A549 (cell line): Measurements from ENCODE around the gene PACSIN1. TPM values are rescaled to one million over a fixed set of nuclear protein-coding genes. Genes with fewer than 3 reads are reported as not detected.

ENCODE experiments used
- ATAC-seq, 2 experiments: fragments of 200-7000 bp in 1 of 2; fragments of >200 bp in 1 of 2; cut with Nextera tagmentation in 1 of 2; cut with Tn5 transposase in 1 of 2; 3 replicates each; pipeline versions ENCODE4 v1.8.0 to v1.9.1; 2018 to 2020; ENCODE audit warnings: mild to moderate bottlenecking in 1 of 2, moderate library complexity in 1 of 2
- CTCF ChIA-PET: fragments of 300-600 bp; sonication (Branson Sonifier 250); formaldehyde crosslinking; extraction: SDS; loops from one replicate; lab custom pipeline; 2021; ENCODE audit warnings: antibody characterized with exemption, inconsistent platforms; lab: Yijun Ruan, JAX
- POLR2A ChIA-PET: fragments of 350-600 bp; formaldehyde crosslinking; extraction: SDS; loops from one replicate; lab custom pipeline; 2021; ENCODE audit warnings: antibody characterized with exemption, inconsistent platforms; lab: Yijun Ruan, JAX
- DNase-seq, 2 experiments: peaks; one replicate each; pipeline versions ENCODE4 v3.0.0 to v3.0.0-alpha.2; 2011 to 2016; ENCODE audit warnings: low read depth in 1 of 2, low spot score in 1 of 2
- FAIRE-seq: peaks from 2 replicates; lab custom pipeline; 2011; peaks lifted over from hg19 to GRCh38; lab: Jason Lieb, UNC
- H3K27ac ChIP-seq, 2 experiments: fragments of >200 bp; sonication (Bioruptor Twin); formaldehyde crosslinking; 3 replicates each; pipeline ENCODE4 v1.5.1; 2016 to 2017
- H3K4me1 ChIP-seq: fragments of >200 bp; sonication (Bioruptor Twin); formaldehyde crosslinking; 3 replicates; pipeline ENCODE4 v1.6.1; 2016
- H3K4me2 ChIP-seq: fragments of >200 bp; sonication (Bioruptor Twin); formaldehyde crosslinking; 3 replicates; pipeline ENCODE4 v1.6.1; 2016
- H3K4me3 ChIP-seq: fragments of >200 bp; sonication (Bioruptor Twin); formaldehyde crosslinking; 3 replicates; pipeline ENCODE4 v1.5.1; 2016
- H3K9me3 ChIP-seq: fragments of >200 bp; sonication (Bioruptor Twin); formaldehyde crosslinking; 3 replicates; pipeline ENCODE4 v1.6.1; 2016
- BHLHE40 ChIP-seq: IDR thresholded peaks from 2 replicates; pipeline ENCODE4 v1.6.1; 2012; ENCODE audit warnings: low read depth, low read length, inconsistent platforms
- CBX2 ChIP-seq: fragments of 200-600 bp; sonication (generic); IDR thresholded peaks from 2 replicates; pipeline ENCODE4 v1.6.1; 2016; ENCODE audit warnings: low read depth, mild to moderate bottlenecking, borderline replicate concordance
- CHD4 ChIP-seq: fragments of 200-600 bp; sonication (generic); IDR thresholded peaks from 2 replicates; pipeline ENCODE4 v1.6.1; 2016; ENCODE audit warnings: antibody characterized with exemption, mild to moderate bottlenecking, borderline replicate concordance
- CTCF ChIP-seq: fragments of >200 bp; sonication (Bioruptor Twin); formaldehyde crosslinking; IDR thresholded peaks from 3 replicates; pipeline ENCODE4 v1.5.1; 2016
- E2F6 ChIP-seq: IDR thresholded peaks from 2 replicates; pipeline ENCODE4 v1.6.1; 2012; ENCODE audit warnings: low read depth, borderline replicate concordance
- EHF ChIP-seq: fragments of 250-450 bp; sonication (Bioruptor Pico); IDR thresholded peaks from 2 replicates; pipeline ENCODE4 v1.5.0; 2020; ENCODE audit warnings: mild to moderate bottlenecking
- EHMT2 ChIP-seq: fragments of 200-600 bp; sonication (generic); IDR thresholded peaks from 2 replicates; pipeline ENCODE4 v1.6.1; 2016; ENCODE audit warnings: antibody characterized with exemption, low read depth, mild to moderate bottlenecking, moderate library complexity
- GATA3 ChIP-seq: IDR thresholded peaks from 2 replicates; pipeline ENCODE4 v1.6.1; 2012; ENCODE audit warnings: borderline replicate concordance
- JUN ChIP-seq, 2 experiments: fragments of >200 bp; sonication (Bioruptor Twin); formaldehyde crosslinking; IDR thresholded peaks; 2 replicates in 1 of 2; 3 replicates in 1 of 2; pipeline ENCODE4 v1.6.1; 2016 to 2017
- KDM5A ChIP-seq: fragments of 200-600 bp; sonication (generic); IDR thresholded peaks from 2 replicates; pipeline ENCODE4 v1.6.1; 2016; ENCODE audit warnings: antibody characterized with exemption, mild to moderate bottlenecking
- MAZ ChIP-seq: fragments of 150-350 bp; IDR thresholded peaks from 2 replicates; pipeline ENCODE4 v1.6.1; 2014; ENCODE audit warnings: antibody characterized with exemption, low read depth, low read length, borderline replicate concordance
- MYC ChIP-seq: IDR thresholded peaks from 2 replicates; pipeline ENCODE4 v1.6.1; 2012; ENCODE audit warnings: mild to moderate bottlenecking, inconsistent platforms, low read length, improper control_type of control experiment, borderline replicate concordance
- NPAS2 ChIP-seq: fragments of 250-450 bp; sonication (Bioruptor Pico); IDR thresholded peaks from 2 replicates; pipeline ENCODE4 v1.8.0; 2022; ENCODE audit warnings: mild to moderate bottlenecking, moderate library complexity, borderline replicate concordance
- POLR2AphosphoS2 ChIP-seq: conservative IDR thresholded peaks from 2 replicates; pipeline ENCODE4 v1.6.1; 2012; ENCODE audit warnings: low read length, improper control_type of control experiment, inconsistent platforms
- RARB ChIP-seq: fragments of 250-450 bp; sonication (Bioruptor Pico); IDR thresholded peaks from 2 replicates; pipeline ENCODE4 v1.8.0; 2021; ENCODE audit warnings: mild to moderate bottlenecking, moderate library complexity
- SMC3 ChIP-seq: fragments of >200 bp; sonication (Bioruptor Twin); formaldehyde crosslinking; IDR thresholded peaks from 3 replicates; pipeline ENCODE4 v1.6.1; 2018; ENCODE audit warnings: inconsistent platforms
- TFCP2L1 ChIP-seq: fragments of 250-450 bp; sonication (Bioruptor Pico); IDR thresholded peaks from 2 replicates; pipeline ENCODE4 v1.5.0; 2021; ENCODE audit warnings: mild to moderate bottlenecking
- USF2 ChIP-seq: fragments of 450-650 bp; IDR thresholded peaks from 2 replicates; pipeline ENCODE4 v1.6.1; 2014; ENCODE audit warnings: antibody characterized with exemption
- ZC3H11A ChIP-seq: fragments of 450-650 bp; IDR thresholded peaks from 2 replicates; pipeline ENCODE4 v1.6.1; 2014; ENCODE audit warnings: antibody characterized with exemption, mild to moderate bottlenecking
- ZSCAN20 ChIP-seq: fragments of 250-450 bp; sonication (Bioruptor Pico); IDR thresholded peaks from 2 replicates; pipeline ENCODE4 v1.8.0; 2022; ENCODE audit warnings: mild to moderate bottlenecking, moderate library complexity
- WGBS: methylation state at CpG from one replicate; pipeline ENCODE4 v1.1.6; 2017; ENCODE audit errors: missing lambda C conversion rate; 5-methylcytosine and 5-hydroxymethylcytosine counted together
- polyA plus RNA-seq, 4 experiments: library from polyadenylated mRNA; depleted of rRNA in 3 of 4; stranded (reverse); fragments of >200 nt; fragmentation: RNase III in 1 of 4; extraction: RNeasy Plus Mini Kit Qiagen cat#74134 plus additional on column Dnase treatment in 1 of 4; gene quantifications; 2 replicates in 3 of 4; 3 replicates in 1 of 4; pipeline ENCODE4 v1.2.3, GENCODE V29; 2011 to 2017
- TF ChIP-seq, protein P1 (sequence below): IDR thresholded peaks from 2 replicates; pipeline ENCODE4 v1.6.1; 2012
- TF ChIP-seq, protein P2 (sequence below): IDR thresholded peaks from 2 replicates; pipeline ENCODE4 v1.6.1; 2012
- TF ChIP-seq, protein P3 (sequence below): fragments of >200 bp; sonication (Bioruptor Twin); formaldehyde crosslinking; IDR thresholded peaks from 2 replicates; pipeline ENCODE4 v1.6.1; 2016
- TF ChIP-seq, protein P4 (sequence below): fragments of 250-450 bp; sonication (Bioruptor Pico); IDR thresholded peaks from 2 replicates; pipeline ENCODE4 v1.5.0; 2020; ENCODE audit warnings: low read depth, mild to moderate bottlenecking, moderate library complexity
- TF ChIP-seq, protein P5 (sequence below): fragments of 150-350 bp; IDR thresholded peaks from 2 replicates; pipeline ENCODE4 v1.6.1; 2014; ENCODE audit warnings: low read depth, mild to moderate bottlenecking, low read length

Gene PACSIN1
- polyA plus RNA-seq, 2 of the 4 experiments (the other 2 are of a cell fraction) = 0.14 to 0.30 TPM

GRCh38 chr6:34524499-34524898 lies 58.6 kb downstream of the PACSIN1 start:
- Histone ChIP-seq H3K4me2 (no peak overlapping the region), H3K4me1 (peaks cover 14% of the 10 kb centered on the region), H3K27ac (no peak overlapping the region), H3K9me3 (no peaks in the 10 kb centered on the region), H3K4me3 (no peak overlapping the region)
- DNase-seq (no peak), ATAC-seq (no peak), FAIRE-seq (no peak)
- TF ChIP-seq, protein P1, sequence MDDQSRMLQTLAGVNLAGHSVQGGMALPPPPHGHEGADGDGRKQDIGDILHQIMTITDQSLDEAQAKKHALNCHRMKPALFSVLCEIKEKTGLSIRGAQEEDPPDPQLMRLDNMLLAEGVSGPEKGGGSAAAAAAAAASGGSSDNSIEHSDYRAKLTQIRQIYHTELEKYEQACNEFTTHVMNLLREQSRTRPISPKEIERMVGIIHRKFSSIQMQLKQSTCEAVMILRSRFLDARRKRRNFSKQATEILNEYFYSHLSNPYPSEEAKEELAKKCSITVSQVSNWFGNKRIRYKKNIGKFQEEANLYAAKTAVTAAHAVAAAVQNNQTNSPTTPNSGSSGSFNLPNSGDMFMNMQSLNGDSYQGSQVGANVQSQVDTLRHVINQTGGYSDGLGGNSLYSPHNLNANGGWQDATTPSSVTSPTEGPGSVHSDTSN = no peak
- TF ChIP-seq, protein P2, sequence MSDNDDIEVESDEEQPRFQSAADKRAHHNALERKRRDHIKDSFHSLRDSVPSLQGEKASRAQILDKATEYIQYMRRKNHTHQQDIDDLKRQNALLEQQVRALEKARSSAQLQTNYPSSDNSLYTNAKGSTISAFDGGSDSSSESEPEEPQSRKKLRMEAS = no peak
- no peak for TF ChIP-seq NPAS2 (CRISPR knock-in tag)
- no peak for TF ChIP-seq USF2
- no peak for TF ChIP-seq CBX2
- TF ChIP-seq KDM5A = no peak
- TF ChIP-seq BHLHE40 = no peak
- no peak for TF ChIP-seq EHF
- no peak for TF ChIP-seq E2F6
- TF ChIP-seq ZC3H11A = no peak
- no peak for TF ChIP-seq MYC
- TF ChIP-seq MAZ = no peak
- no peak for TF ChIP-seq CHD4
- no peak for TF ChIP-seq JUN (IDR thresholded peaks at IDR 0.05)
- POLR2A ChIA-PET = no interaction called here
- 60% methylated on average over 5 of the region's 5 CpGs for WGBS
- CTCF ChIA-PET = interaction anchor here (0.6 to 4.1 kb wide), 3 partner anchors 85 to 887 kb away, joined by 3 to 33 read pairs (median 3); no protein-coding TSS in a partner anchor

- TF ChIP-seq ZSCAN20 (CRISPR knock-in tag) (no peak), SMC3 (no peak), MYC (no peak), TFCP2L1 (CRISPR knock-in tag) (no peak), EHMT2 (no peak), CHD4 (no peak)
- TF ChIP-seq, protein P3, sequence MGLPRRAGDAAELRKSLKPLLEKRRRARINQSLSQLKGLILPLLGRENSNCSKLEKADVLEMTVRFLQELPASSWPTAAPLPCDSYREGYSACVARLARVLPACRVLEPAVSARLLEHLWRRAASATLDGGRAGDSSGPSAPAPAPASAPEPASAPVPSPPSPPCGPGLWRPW = no peak
- Histone ChIP-seq H3K4me2 (no peak overlapping the region), H3K9me3 (no peaks in the 10 kb centered on the region), H3K4me1 (peaks cover 19% of the 10 kb centered on the region), H3K27ac (no peak overlapping the region), H3K4me3 (no peak overlapping the region)
- ATAC-seq (no peak), FAIRE-seq (no peak), DNase-seq (no peak)
- POLR2A ChIA-PET = no interaction called here
- CTCF ChIA-PET = interaction anchor here (4.1 kb wide), 1 partner anchor 85 kb away, joined by 33 read pairs; no protein-coding TSS in a partner anchor
- WGBS = 73% methylated on average over 5 of the region's 5 CpGs
Measured at GRCh38 chr6:34524971-34525370, 59.1 kb downstream of the PACSIN1 start.

DNA sequence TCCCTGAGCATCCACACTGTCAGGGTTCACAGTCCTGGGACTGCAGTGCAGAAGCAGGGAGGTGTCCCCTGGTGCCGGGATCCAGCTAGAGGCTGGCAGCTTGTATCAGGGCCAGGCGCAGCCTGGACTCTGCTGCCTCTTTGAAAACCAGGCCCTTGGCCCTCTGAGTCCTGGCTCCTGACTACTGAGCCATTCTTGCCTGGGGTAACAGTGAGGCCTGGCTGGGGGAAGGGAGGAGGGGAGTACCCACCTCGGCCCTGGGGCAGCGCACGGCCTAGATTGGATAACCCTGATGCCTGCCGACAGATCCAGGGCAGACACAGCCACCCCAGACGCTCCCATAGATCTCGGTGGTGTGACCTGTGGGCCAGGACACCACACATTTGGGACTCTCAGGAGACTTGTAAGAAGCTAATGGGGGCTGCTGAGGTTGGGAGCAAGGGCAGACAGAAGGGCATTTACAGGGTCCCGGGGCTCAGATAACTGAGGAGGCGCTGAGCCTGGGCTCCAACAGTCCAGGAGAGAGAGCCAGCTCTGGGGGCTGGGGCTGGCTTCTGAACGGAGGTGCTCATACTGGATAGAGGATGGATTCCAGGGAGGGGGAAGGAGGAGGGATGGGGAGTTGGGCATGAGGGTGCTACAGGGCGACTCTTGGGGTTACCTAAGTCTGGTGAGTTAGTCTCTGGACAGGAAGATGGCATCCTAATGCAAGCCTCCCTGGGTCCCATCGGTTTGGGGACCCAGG lies 59.7 kb downstream of the PACSIN1 start:
- DNase-seq (no peak), ATAC-seq (no peak), FAIRE-seq (no peak)
- Histone ChIP-seq H3K27ac (peak overlapping the region in 1 of 2 experiments; percentile 29; a peak in 1 of 6 replicates), H3K4me3 (no peak overlapping the region), H3K9me3 (no peaks in the 10 kb centered on the region), H3K4me1 (peaks cover 23% of the 10 kb centered on the region), H3K4me2 (no peak overlapping the region)
- ChIA-PET POLR2A (no interaction called here), CTCF (interaction anchor here (1.1 to 4.1 kb wide), 6 partner anchors 44 to 362 kb away, joined by 3 to 33 read pairs (median 6); no protein-coding TSS in a partner anchor)
- 86% methylated on average over 2 of the region's 13 CpGs for WGBS
- TF ChIP-seq, protein P4, sequence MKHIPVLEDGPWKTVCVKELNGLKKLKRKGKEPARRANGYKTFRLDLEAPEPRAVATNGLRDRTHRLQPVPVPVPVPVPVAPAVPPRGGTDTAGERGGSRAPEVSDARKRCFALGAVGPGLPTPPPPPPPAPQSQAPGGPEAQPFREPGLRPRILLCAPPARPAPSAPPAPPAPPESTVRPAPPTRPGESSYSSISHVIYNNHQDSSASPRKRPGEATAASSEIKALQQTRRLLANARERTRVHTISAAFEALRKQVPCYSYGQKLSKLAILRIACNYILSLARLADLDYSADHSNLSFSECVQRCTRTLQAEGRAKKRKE = no peak
- TF ChIP-seq CTCF (no peak), RARB (CRISPR knock-in tag) (no peak), GATA3 (no peak), SMC3 (no peak), POLR2AphosphoS2 (no peak), MAZ (no peak)
- TF ChIP-seq, protein P5, sequence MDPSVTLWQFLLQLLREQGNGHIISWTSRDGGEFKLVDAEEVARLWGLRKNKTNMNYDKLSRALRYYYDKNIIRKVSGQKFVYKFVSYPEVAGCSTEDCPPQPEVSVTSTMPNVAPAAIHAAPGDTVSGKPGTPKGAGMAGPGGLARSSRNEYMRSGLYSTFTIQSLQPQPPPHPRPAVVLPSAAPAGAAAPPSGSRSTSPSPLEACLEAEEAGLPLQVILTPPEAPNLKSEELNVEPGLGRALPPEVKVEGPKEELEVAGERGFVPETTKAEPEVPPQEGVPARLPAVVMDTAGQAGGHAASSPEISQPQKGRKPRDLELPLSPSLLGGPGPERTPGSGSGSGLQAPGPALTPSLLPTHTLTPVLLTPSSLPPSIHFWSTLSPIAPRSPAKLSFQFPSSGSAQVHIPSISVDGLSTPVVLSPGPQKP = no peak
